T-cell (primary cell): ENCODE data around the gene GRAP2. TPM values are rescaled to one million over a fixed set of nuclear protein-coding genes. Genes with fewer than 3 reads are reported as not detected.
A peak's percentile ranks its signal among the peaks of the same experiment; 100 is the strongest.
"Not testable (repeated sequence)": the region's sequence is repeated elsewhere in the genome, so short reads cannot be mapped to it uniquely, and the experiment has no call there.

ENCODE experiments used
- ATAC-seq, 4 experiments: fragments of 200-7000 bp in 3 of 4; fragments of 150-1000 bp in 1 of 4; cut with Tn5 transposase; replicated peaks in 1 of 4; 1 replicate in 3 of 4; 2 replicates in 1 of 4; pipeline ENCODE4 v1.10.0; 2021; ENCODE audit warnings: moderate library complexity in 3 of 4, mild to moderate bottlenecking in 2 of 4, moderate number of reproducible peaks in 1 of 4
- CTCF ChIA-PET, 2 donors: fragments of 300-600 bp; sonication (Branson Sonifier 250); formaldehyde crosslinking; loops; one replicate each; lab custom pipeline; 2022; ENCODE audit warnings: antibody characterized with exemption in 2 of 2; lab: Charles Lee
- POLR2A ChIA-PET, 2 donors: fragments of 300-600 bp; sonication (Branson Sonifier 250); formaldehyde crosslinking; loops; one replicate each; lab custom pipeline; 2022; ENCODE audit warnings: antibody characterized with exemption in 2 of 2; lab: Charles Lee
- DNase-seq, 35 experiments: peaks; one replicate each; pipeline versions ENCODE4 v3.0.0 to v3.0.0-alpha.2; 2013 to 2023
- H3K27ac ChIP-seq: one replicate; pipeline ENCODE4 v1.5.1; 2013; ENCODE audit warnings: low read length
- H3K27me3 ChIP-seq, 2 experiments: replicated peaks in 1 of 2; 1 replicate in 1 of 2; 2 replicates in 1 of 2; pipeline versions ENCODE4 v1.6.1 to v1.7.0; 2013; ENCODE audit warnings: low read length in 1 of 2, mixed read lengths in 1 of 2; ENCODE audit not compliant: control insufficient read depth in 2 of 2, insufficient read depth in 2 of 2; ENCODE audit errors: extremely low read depth in 1 of 2
- H3K36me3 ChIP-seq, 2 donors: 1 replicate in 1 of 2; 2 replicates in 1 of 2; pipeline versions ENCODE4 v1.6.1 to v1.7.0; 2013; ENCODE audit warnings: low read length in 1 of 2; ENCODE audit not compliant: control insufficient read depth in 2 of 2, insufficient read depth in 1 of 2; ENCODE audit errors: extremely low read depth in 1 of 2
- H3K4me1 ChIP-seq, 2 experiments: 1 replicate in 1 of 2; 2 replicates in 1 of 2; pipeline versions ENCODE4 v1.6.1 to v1.7.0; 2013; ENCODE audit warnings: low read length in 2 of 2, mixed read lengths in 1 of 2; ENCODE audit not compliant: insufficient read depth in 2 of 2, control insufficient read depth in 1 of 2; ENCODE audit errors: extremely low read depth in 1 of 2
- H3K4me3 ChIP-seq, 2 donors: 1 replicate in 1 of 2; 2 replicates in 1 of 2; pipeline versions ENCODE4 v1.5.1 to v1.7.0; 2013; ENCODE audit warnings: mild to moderate bottlenecking in 2 of 2, low read length in 1 of 2, moderate library complexity in 1 of 2; ENCODE audit not compliant: control insufficient read depth in 1 of 2; ENCODE audit errors: extremely low read depth in 1 of 2
- H3K9me3 ChIP-seq: 2 replicates; pipeline ENCODE4 v1.7.0; 2013
- H3K27ac Mint-ChIP-seq, 2 donors: one replicate each; pipeline ENCODE4 v1.8.0; 2020 to 2021; ENCODE audit warnings: mild to moderate bottlenecking in 2 of 2, mixed read lengths in 2 of 2
- H3K27me3 Mint-ChIP-seq, 2 donors: one replicate each; pipeline ENCODE4 v1.8.0; 2021 to 2022; ENCODE audit warnings: mixed read lengths in 2 of 2
- H3K36me3 Mint-ChIP-seq: one replicate; pipeline ENCODE4 v1.8.0; 2021; ENCODE audit warnings: mixed read lengths
- H3K4me1 Mint-ChIP-seq, 3 donors: one replicate each; pipeline ENCODE4 v1.8.0; 2020 to 2022; ENCODE audit warnings: mixed read lengths in 3 of 3, mild to moderate bottlenecking in 1 of 3
- H3K4me3 Mint-ChIP-seq, 3 donors: one replicate each; pipeline ENCODE4 v1.8.0; 2020 to 2022; ENCODE audit warnings: mild to moderate bottlenecking in 3 of 3, mixed read lengths in 3 of 3, moderate library complexity in 3 of 3
- H3K9me3 Mint-ChIP-seq, 3 donors: one replicate each; pipeline ENCODE4 v1.8.0; 2020 to 2022; ENCODE audit warnings: mixed read lengths in 3 of 3
- WGBS: methylation state at CpG from one replicate; pipeline ENCODE4 v1.1.5; 2013; ENCODE audit warnings: missing lambda C conversion rate; ENCODE audit not compliant: insufficient coverage; 5-methylcytosine and 5-hydroxymethylcytosine counted together
- total RNA-seq, 35 experiments: library from RNA in 6 of 35; stranded (reverse) in 6 of 35; fragments of 120-200 nt in 1 of 35; gene quantifications; one replicate each; pipeline versions ENCODE4 v1.2.1 to v1.2.4 and lab custom pipeline; 2013 to 2026

The GRAP2 gene
- total RNA-seq, 5 donors from 2014 or later (not counting 1 experiment from before 2014, with no cell fraction given): 138 to 199 (median 157) TPM

DNA sequence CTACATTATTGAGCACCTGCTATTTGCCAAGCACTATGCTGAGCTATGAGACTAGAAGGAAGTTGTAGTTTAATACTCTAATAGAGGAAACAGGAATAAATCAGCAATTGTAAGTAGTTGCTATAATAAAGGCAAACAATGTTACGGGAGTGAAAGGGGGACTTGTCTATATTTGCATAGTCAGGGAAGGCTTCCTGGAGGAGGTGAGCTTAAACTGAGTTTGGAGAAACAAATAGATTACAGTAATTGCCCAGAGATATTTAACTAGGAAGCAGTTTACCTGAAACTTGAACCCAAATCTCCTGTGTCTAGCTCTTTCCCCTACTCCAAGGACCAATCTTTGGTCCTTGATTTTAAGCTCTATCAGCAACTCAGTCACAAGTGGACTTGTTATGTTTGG lies 5.2 kb upstream of the GRAP2 start:
- Mint-ChIP-seq H3K27me3 (no peaks in the 10 kb centered on the region), H3K9me3 (no peaks in the 10 kb centered on the region), H3K36me3 (no peaks in the 10 kb centered on the region), H3K4me1 (peaks cover 30 to 33% (median 30%) of the 10 kb centered on the region in 3 donors), H3K27ac (no peak overlapping the region), H3K4me3 (no peak overlapping the region)
- ChIA-PET POLR2A (interaction anchor here in 1 of 2 donors (0.6 kb wide), 1 partner anchor 90 kb away, joined by 8 read pairs; no protein-coding TSS in a partner anchor), CTCF (interaction anchor here in 1 of 2 donors (0.6 to 1.9 kb wide), 4 partner anchors 11 to 55 kb away, joined by 3 to 5 read pairs (median 4); no protein-coding TSS in a partner anchor)
- Histone ChIP-seq H3K9me3 (no peaks in the 10 kb centered on the region), H3K27ac (no peak overlapping the region), H3K27me3 (no peaks in the 10 kb centered on the region), H3K4me1 (peaks cover 26 to 31% of the 10 kb centered on the region in 2 experiments), H3K36me3 (no peaks in the 10 kb centered on the region), H3K4me3 (no peak overlapping the region)
- DNase-seq: no peak
- ATAC-seq: no peak
- 100% methylated on average over 1 of the region's 1 CpG for WGBS

GRCh38 chr22:39896313-39896996 lies 4.4 kb upstream of the GRAP2 start:
- WGBS: 100% methylated on average over 5 of the region's 6 CpGs
- no peaks in the 10 kb centered on the region for H3K36me3 Mint-ChIP-seq
- ATAC-seq: no peak

GRCh38 chr22:39897841-39898240 lies 3.0 kb upstream of the GRAP2 start:
- 80% methylated on average over 2 of the region's 3 CpGs for WGBS
- ATAC-seq: no peak
- Mint-ChIP-seq H3K27me3 (no peaks in the 10 kb centered on the region), H3K27ac (no peak overlapping the region), H3K4me1 (peaks cover 19 to 23% (median 22%) of the 10 kb centered on the region in 3 donors), H3K36me3 (peaks cover 8% of the 10 kb centered on the region), H3K9me3 (no peaks in the 10 kb centered on the region), H3K4me3 (no peak overlapping the region)
- DNase-seq: no peak
- POLR2A ChIA-PET: no interaction called here
- no peak overlapping the region for H3K27ac ChIP-seq
- no peaks in the 10 kb centered on the region for H3K27me3 ChIP-seq
- H3K36me3 ChIP-seq: no peaks in the 10 kb centered on the region
- H3K4me1 ChIP-seq: peaks cover 26 to 28% of the 10 kb centered on the region in 2 experiments
- no peak overlapping the region for H3K4me3 ChIP-seq
- CTCF ChIA-PET: interaction anchor here in 1 of 2 donors (0.6 kb wide), 1 partner anchor 176 kb away, joined by 10 read pairs; no protein-coding TSS in a partner anchor
- no peaks in the 10 kb centered on the region for H3K9me3 ChIP-seq

More at GRCh38 chr22:39896313-39896996, 4.4 kb upstream of the GRAP2 start:
- Histone ChIP-seq H3K27ac (no peak overlapping the region), H3K27me3 (no peaks in the 10 kb centered on the region), H3K4me3 (no peak overlapping the region), H3K9me3 (no peaks in the 10 kb centered on the region), H3K4me1 (peaks cover 26 to 31% of the 10 kb centered on the region in 2 experiments), H3K36me3 (no peaks in the 10 kb centered on the region)
- CTCF ChIA-PET: interaction anchor here in 1 of 2 donors (0.5 to 1.9 kb wide), 5 partner anchors 12 to 368 kb away, joined by 3 to 7 read pairs (median 3); no protein-coding TSS in a partner anchor
- POLR2A ChIA-PET: interaction anchor here (0.5 to 1.1 kb wide), 4 partner anchors 13 to 49 kb away, joined by 3 to 9 read pairs (median 5); no protein-coding TSS in a partner anchor
- no peak for DNase-seq
- Mint-ChIP-seq H3K27ac (no peak overlapping the region), H3K9me3 (no peaks in the 10 kb centered on the region), H3K4me3 (no peak overlapping the region), H3K4me1 (peaks cover 29 to 34% (median 32%) of the 10 kb centered on the region in 3 donors), H3K27me3 (no peaks in the 10 kb centered on the region)

DNA sequence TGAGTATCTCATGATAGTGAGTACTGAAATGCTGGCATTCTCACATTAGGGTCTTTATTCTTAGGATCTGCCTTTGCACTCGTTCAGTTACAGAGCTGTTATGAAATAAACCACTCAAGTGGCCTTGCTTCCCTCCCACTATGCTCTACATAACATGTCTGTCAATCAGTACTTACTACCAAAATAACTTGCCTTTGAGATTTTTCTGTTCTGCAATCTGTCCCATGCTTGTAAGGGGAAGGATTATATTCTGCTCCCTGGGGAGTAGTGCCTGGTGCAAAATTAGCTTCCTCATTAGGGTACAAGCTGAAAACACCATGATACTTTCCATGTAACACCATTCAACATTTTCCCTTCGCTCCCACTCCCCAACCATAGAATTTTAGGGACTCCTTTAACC lies 1.9 kb upstream of the GRAP2 start:
- Mint-ChIP-seq H3K27ac (peak overlapping the region; percentile 99 to 100), H3K9me3 (no peaks in the 10 kb centered on the region), H3K4me1 (peaks cover 19 to 22% (median 22%) of the 10 kb centered on the region in 3 donors), H3K36me3 (peaks cover 9% of the 10 kb centered on the region), H3K4me3 (peak overlapping the region in 2 of 3 donors; percentile 7 to 84), H3K27me3 (no peaks in the 10 kb centered on the region)
- ChIA-PET CTCF (no interaction called here), POLR2A (interaction anchor here in 1 of 2 donors (0.7 kb wide), 1 partner anchor 286 kb away, joined by 3 read pairs; no protein-coding TSS in a partner anchor)
- Histone ChIP-seq H3K4me3 (no peak overlapping the region), H3K36me3 (no peaks in the 10 kb centered on the region), H3K27me3 (no peaks in the 10 kb centered on the region), H3K9me3 (no peaks in the 10 kb centered on the region), H3K27ac (peak overlapping the region; percentile 87), H3K4me1 (peaks cover 26 to 28% of the 10 kb centered on the region in 2 experiments)
- no peak for DNase-seq
- WGBS: no CpG with 5 or more reads among the region's 2 CpGs
- ATAC-seq: no peak

- Mint-ChIP-seq H3K36me3 (peaks cover 19% of the 10 kb centered on the region), H3K27me3 (no peaks in the 10 kb centered on the region), H3K4me1 (peaks cover 25 to 44% (median 37%) of the 10 kb centered on the region in 3 donors), H3K27ac (peak overlapping the region; percentile 99 to 100), H3K9me3 (no peaks in the 10 kb centered on the region), H3K4me3 (peak overlapping the region; percentile 84 to 98 (median 97))
- DNase-seq (no peak), ATAC-seq (no peak)
- peak overlapping the region; percentile 87 for H3K27ac ChIP-seq
- CTCF ChIA-PET: no interaction called here
- POLR2A ChIA-PET: no interaction called here
- H3K36me3 ChIP-seq: no peaks in the 10 kb centered on the region
- H3K9me3 ChIP-seq: no peaks in the 10 kb centered on the region
- 20% methylated on average over 1 of the region's 8 CpGs for WGBS
- H3K4me1 ChIP-seq: peaks cover 27 to 29% of the 10 kb centered on the region in 2 experiments
- H3K4me3 ChIP-seq: peak overlapping the region; percentile 72 to 91
- no peaks in the 10 kb centered on the region for H3K27me3 ChIP-seq
Measured at GRCh38 chr22:39901565-39902146, 772 bp downstream of the GRAP2 start.

GRCh38 chr22:39904024-39904423 lies 3.1 kb downstream of the GRAP2 start:
- not testable (repeated sequence) for H3K36me3 ChIP-seq, H3K27me3 Mint-ChIP-seq, DNase-seq, H3K27me3 ChIP-seq, H3K9me3 Mint-ChIP-seq, H3K9me3 ChIP-seq, ATAC-seq
- WGBS: 0% methylated on average over 6 of the region's 10 CpGs
- H3K27ac Mint-ChIP-seq: peak overlapping the region; percentile 93 to 97
- H3K4me3 Mint-ChIP-seq: peak overlapping the region; percentile 84 to 98 (median 97)
- peaks cover 40 to 61% (median 53%) of the 10 kb centered on the region in 3 donors for H3K4me1 Mint-ChIP-seq
- Histone ChIP-seq H3K4me1 (peaks cover 32 to 36% of the 10 kb centered on the region in 2 experiments), H3K27ac (peak overlapping the region; percentile 87), H3K4me3 (peak overlapping the region; percentile 72 to 91)
- ChIA-PET POLR2A (interaction anchor here (0.6 to 0.7 kb wide), 3 partner anchors 59 to 1477 kb away, joined by 3 to 13 read pairs (median 8); no protein-coding TSS in a partner anchor), CTCF (interaction anchor here in 1 of 2 donors (0.6 to 2.2 kb wide), 3 partner anchors 13 to 38 kb away, joined by 4 to 9 read pairs (median 7); no protein-coding TSS in a partner anchor)
- peaks cover 19% of the 10 kb centered on the region for H3K36me3 Mint-ChIP-seq
